GM06990 (cell line): Measurements from ENCODE around the gene TADA2B.
"Not testable (repeated sequence)": the region's sequence is repeated elsewhere in the genome, so short reads cannot be mapped to it uniquely, and the experiment has no call there.

Experiments
- DNase-seq: peaks from one replicate; pipeline ENCODE4 v3.0.0-alpha.2; 2011; ENCODE audit not compliant: insufficient read length; ENCODE audit errors: extremely low read depth
- H3K27me3 ChIP-seq: replicated peaks from 2 replicates; pipeline ENCODE4 v1.6.0; 2011; ENCODE audit warnings: low read length; ENCODE audit not compliant: control insufficient read depth, insufficient read depth
- H3K36me3 ChIP-seq: 2 replicates; pipeline ENCODE4 v1.5.1; 2011; ENCODE audit warnings: low read length; ENCODE audit not compliant: control insufficient read depth, insufficient read depth
- H3K4me3 ChIP-seq: replicated peaks from 2 replicates; pipeline ENCODE4 v1.5.1; 2011; ENCODE audit warnings: low read depth, mild to moderate bottlenecking, control low read depth, low read length
- TF ChIP-seq, protein P1 (sequence below): IDR thresholded peaks from 2 replicates; pipeline ENCODE4 v1.5.1; 2011; ENCODE audit warnings: low read length, control low read depth, mild to moderate bottlenecking, inconsistent platforms; ENCODE audit not compliant: insufficient read depth, poor library complexity, severe bottlenecking

TADA2B gene

GRCh38 chr4:7083597-7084563 is 40.7 kb downstream of the TADA2B start:
- DNase-seq = no peak
- Histone ChIP-seq H3K36me3 (no peaks in the 10 kb centered on the region), H3K4me3 (no peak overlapping the region), H3K27me3 (no peaks in the 10 kb centered on the region)
- TF ChIP-seq, protein P1, sequence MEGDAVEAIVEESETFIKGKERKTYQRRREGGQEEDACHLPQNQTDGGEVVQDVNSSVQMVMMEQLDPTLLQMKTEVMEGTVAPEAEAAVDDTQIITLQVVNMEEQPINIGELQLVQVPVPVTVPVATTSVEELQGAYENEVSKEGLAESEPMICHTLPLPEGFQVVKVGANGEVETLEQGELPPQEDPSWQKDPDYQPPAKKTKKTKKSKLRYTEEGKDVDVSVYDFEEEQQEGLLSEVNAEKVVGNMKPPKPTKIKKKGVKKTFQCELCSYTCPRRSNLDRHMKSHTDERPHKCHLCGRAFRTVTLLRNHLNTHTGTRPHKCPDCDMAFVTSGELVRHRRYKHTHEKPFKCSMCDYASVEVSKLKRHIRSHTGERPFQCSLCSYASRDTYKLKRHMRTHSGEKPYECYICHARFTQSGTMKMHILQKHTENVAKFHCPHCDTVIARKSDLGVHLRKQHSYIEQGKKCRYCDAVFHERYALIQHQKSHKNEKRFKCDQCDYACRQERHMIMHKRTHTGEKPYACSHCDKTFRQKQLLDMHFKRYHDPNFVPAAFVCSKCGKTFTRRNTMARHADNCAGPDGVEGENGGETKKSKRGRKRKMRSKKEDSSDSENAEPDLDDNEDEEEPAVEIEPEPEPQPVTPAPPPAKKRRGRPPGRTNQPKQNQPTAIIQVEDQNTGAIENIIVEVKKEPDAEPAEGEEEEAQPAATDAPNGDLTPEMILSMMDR = no peak

DNA sequence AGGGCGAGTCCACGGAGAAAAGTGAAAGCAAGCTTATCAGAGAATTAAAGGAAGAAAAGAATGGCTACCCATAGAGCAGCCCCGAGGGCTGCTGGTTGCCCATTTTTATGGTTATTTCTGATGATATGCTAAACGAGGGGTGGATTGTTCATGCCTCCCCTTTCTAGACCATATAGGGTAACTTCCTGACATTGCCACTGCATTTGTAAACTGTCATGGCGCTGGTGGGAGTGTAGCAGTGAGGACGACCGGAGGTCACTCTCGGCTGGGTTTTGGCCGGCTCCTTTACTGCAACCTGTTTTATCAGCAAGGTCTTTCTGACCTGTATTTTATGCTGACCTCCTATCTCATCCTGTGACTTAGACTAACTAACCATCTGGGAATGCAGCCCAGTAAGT is 41.4 kb downstream of the TADA2B start:
- DNase-seq, H3K4me3 ChIP-seq, H3K36me3 ChIP-seq, H3K27me3 ChIP-seq: not testable (repeated sequence)

DNA sequence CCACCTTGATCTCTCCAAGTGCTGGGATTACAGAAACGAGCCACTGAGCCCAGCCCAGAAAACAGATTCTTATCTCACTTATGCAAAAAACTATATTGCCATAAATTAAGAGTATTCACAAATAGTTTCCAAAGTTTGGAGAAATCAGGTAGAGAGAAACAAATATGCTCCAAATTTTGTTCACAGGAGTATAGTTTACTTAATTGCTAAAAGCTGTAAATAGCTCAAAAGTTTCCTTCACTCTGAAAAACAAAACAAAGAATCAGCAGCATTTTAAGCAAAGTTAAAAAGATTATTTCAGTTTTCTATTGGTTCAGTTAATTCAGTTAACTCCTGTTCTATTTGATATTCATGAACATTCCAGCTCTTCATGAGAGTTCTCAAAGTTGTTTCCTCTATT is 43.2 kb downstream of the TADA2B start:
- TF ChIP-seq, protein P1 = no peak
- DNase-seq = no peak
- no peaks in the 10 kb centered on the region for H3K27me3 ChIP-seq
- no peaks in the 10 kb centered on the region for H3K36me3 ChIP-seq
- H3K4me3 ChIP-seq = no peak overlapping the region

- DNase-seq = no peak
- Histone ChIP-seq H3K4me3 (no peak overlapping the region), H3K36me3 (no peaks in the 10 kb centered on the region), H3K27me3 (no peaks in the 10 kb centered on the region)
- TF ChIP-seq, protein P1 = no peak
Observed at GRCh38 chr4:7087036-7087435, 43.9 kb downstream of the TADA2B start.

DNA sequence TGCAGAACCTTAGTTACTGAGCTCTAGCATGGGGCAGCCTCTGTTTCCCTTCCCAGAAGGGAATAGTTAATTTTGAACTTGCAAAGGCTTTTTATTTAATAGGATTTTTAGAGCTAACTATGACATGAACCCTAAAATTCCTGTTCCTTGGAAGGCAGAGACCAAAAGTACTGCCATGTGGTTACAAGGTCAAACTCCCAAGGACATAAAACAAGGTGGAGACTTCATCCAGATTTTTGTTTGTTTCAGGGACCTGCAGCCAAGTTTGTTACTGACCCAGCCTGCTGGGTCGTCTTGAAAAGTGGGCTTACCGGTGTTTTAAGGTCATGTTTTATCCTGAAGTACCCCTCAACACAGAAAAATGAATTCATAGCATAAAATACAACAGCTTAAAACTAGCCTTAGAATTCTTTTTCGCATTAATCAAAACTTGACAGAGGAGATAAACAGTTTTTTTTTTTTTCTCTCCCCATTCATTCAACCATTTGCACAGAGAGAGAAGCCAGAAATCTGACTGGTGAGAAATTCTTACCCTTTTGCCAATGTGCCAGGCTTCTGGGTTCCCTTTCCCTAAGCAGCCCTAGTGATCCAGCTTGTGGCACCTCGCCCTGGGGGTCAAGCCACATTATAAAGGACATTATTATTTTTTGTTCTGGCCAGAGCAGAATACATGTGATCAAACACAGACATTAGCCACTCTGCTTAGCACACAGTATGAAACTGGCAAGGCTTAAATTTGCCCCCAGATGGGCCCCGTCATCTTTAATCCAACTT is 46.2 kb downstream of the TADA2B start:
- no peak overlapping the region for H3K4me3 ChIP-seq
- no peak for DNase-seq
- TF ChIP-seq, protein P1 = no peak
- H3K27me3 ChIP-seq = no peaks in the 10 kb centered on the region
- H3K36me3 ChIP-seq = no peaks in the 10 kb centered on the region

DNA sequence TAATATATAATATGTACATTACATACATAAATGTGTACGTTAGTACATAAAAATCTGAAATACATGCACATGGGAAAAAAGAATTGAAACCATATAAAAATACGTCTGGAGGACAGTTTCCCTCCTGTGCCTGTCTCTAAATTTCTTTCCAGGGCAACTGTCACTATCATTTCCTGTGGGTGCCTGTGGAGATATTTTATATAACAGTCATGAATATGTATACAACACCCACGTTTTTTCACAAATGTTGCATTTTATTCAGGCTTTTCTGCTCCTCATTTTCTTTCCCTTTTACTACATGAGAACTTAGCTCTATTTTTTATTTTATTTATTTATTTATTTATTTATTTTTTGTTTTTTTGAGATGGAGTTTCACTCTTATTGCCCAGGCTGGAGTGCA is 48.9 kb downstream of the TADA2B start:
- H3K4me3 ChIP-seq = no peak overlapping the region
- H3K36me3 ChIP-seq = no peaks in the 10 kb centered on the region
- H3K27me3 ChIP-seq = no peaks in the 10 kb centered on the region; the same call in 1 of the 2 replicates
- DNase-seq = no peak
- TF ChIP-seq, protein P1 = no peak
